TTC549 (cell line): Measurements from ENCODE around the gene LDHB.
"Not testable (repeated sequence)": the region's sequence is repeated elsewhere in the genome, so short reads cannot be mapped to it uniquely, and the experiment has no call there.

ENCODE experiments used
- FAIRE-seq: peaks from 2 replicates; lab custom pipeline; 2012; peaks lifted over from hg19 to GRCh38; lab: Jason Lieb, UNC

LDHB gene

DNA sequence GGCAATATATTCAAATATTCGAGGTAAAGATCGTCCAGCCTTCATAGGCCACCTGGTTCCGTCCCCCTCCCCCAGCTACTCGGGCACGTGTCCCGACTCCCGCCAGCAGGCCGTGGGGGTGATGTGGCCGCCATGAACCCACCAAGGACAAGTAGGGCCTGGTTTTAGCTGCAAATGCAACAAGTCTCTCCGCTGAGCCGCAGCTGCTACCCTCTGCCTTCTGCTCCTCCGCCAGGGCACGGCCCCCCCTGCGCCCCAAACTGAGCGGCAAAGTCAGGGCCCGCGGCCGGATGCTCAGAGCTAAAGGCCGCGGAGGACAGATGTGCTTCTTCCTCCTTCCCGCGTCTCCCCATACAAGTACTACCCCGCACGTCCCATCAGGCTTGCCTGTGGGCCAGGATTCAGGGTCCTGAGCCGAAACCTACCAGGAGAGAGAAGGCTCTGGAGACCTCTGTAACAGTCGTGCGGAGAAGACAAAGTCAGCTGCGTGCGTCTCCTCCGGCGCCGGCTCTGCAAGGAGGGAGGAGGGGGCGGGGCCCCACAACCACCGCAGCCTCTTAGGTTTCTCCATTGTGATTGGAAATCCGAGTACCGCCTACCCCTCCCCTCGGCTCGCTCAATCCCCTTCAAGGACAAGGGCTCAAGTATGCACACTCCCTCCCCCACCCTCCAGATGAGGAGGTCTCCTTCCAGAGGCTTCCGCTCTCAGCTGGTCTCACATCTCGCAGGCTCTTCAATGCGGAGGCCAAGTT lies at the start of gene LDHB:
Gene LDHB (minus strand): TSS at position 517 of the 752 bp plus-strand sequence. CDS start 3,171 bp downstream, outside the sequence.
- peak; percentile 91 for FAIRE-seq

DNA sequence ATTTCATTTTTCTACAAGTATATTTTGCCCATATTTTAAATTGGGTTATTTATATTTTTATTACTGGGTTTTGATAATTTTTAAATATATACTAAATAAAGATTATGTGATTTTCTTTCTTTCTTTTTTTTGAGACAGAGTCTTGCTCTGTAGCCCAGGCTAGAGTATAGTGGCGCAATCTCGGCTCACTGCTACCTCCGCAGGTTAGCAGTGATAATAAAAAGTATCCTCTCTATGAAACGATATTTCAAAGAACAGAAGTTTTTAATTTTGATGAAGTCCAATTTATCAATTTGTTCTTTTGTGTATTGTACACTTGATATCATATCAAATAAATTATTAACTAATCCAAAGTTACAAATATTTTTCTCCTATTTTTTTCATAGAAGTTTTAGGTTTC lies 47.2 kb upstream of the LDHB start:
- no peak for FAIRE-seq

DNA sequence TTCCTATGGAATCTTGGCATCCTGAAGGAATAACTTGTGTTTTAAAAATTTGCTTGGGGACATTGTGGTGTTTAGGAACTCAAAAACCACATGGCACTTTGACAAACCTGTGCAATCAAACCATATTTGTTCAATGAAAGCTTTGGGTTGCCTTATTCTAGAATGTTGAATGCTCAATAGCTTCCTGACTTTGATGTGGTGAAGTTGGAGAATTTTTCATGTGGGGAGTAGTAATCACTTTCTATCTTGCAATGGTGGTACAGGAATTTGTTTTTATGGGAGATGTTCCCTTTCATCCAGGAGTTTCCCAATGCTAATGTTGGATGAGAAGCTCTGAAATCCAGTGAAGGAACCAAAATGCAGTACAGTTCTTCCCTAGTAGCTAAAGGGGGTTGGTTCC lies 42.2 kb upstream of the LDHB start:
- FAIRE-seq, result no peak

DNA sequence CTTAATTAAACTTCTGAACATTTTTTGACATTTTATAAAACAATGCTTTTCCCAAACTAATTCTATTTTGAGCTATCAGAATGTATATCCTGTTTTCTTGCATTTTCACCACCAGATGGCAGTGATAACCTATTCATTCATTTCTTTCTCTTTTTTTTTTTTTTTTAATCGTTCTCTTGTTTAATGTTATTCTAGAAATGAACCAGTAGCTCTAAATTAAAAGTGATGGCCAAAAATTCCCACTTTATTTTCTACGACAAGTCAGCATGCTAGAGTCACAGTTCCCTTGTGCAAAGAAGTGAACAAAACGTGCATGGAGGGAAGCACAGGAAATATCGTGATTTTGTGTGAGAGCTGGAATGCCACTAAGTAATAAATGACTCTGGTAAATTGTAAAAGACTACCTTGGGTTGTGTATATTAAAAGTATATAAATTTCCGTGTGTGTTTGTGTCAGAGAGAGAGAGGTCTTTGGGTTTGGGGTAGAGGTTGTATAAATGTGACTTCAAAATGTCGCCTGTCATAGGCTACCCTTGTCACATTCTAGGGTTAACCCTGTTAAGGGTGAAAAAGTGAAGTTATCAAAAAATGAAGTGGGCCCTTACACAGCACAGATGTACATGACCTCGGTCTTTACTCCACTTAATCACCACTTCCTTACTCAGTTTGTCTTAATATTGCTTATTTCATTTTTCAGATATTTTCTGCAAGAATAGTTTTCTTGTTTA lies 40.4 kb upstream of the LDHB start:
- FAIRE-seq, result peak; percentile 89

DNA sequence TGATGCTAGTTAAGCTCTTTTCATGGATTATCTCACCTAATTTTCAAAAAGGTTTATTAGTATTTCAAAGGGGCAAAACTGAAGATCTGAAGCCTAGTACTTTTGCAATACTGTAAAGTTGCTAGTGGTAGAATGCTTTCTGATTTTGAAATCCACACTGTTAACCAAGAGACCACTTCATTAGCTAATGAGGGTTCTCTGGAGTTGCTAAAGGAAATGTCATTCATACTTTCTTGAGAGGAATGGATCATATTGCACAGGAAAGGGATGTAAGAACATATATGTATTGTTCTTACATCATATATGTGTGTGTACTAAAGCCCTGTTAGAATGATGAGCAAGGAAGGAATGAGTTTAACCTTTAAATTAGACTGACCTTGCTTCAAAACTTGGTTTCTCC lies 39.0 kb upstream of the LDHB start:
- FAIRE-seq, result no peak

DNA sequence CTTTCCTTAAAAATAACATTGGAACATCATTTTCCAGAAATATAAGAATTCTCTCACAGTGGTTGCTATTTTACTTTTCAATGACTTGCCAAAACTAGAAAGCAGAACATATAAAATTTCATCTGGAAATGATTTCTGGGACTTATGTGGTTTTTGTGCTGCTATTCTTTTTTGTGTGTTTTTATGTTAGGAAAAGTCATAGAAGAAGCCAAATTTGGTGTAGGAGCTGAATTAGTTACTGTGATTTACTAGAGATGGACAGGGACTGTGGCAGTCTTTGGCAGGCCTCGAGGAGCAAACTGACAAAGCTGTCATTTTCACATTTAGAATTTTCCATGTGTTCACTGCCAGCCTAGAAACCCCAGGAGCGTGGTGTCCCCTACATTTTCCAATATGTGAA lies 38.3 kb upstream of the LDHB start:
- no peak for FAIRE-seq

DNA sequence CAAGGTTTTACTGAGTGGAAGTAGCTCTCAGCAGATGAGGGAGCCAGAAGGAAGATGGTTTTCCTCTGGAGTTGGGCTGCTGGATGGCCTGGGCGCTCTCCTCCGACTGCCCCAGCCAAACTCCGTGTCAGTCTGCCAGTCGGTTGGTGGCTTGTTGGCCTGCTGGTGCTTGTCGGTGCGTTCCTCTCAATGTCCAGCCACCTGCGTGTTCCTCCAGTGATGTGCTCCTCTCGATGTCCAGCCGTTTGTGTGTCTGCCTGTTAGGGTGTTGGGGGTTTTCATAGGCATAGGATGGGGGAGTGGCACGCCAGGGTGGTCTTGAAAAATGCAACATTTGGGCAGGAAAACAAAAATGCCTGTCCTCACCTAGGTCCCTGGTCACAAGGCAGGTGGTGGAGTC lies 37.0 kb upstream of the LDHB start:
- no peak for FAIRE-seq

DNA sequence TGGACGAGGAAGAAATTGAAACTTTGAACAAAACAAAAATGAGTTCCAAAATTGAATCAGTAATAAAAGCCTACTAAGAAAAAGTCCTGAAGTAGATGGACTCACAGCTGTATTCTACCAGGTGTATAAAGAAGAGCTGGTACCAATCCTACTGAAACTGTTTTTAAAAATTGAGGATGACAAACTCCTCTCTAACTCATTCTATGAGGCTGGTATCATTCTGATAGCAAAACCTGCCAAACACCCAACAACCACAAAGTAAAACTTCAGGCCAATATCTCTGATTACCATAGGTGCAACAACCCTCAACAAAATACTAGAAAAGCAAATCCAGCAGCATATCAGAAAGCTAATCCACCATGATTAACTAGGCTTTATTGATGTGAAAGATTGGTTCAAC lies 33.9 kb upstream of the LDHB start:
- FAIRE-seq, result no peak

DNA sequence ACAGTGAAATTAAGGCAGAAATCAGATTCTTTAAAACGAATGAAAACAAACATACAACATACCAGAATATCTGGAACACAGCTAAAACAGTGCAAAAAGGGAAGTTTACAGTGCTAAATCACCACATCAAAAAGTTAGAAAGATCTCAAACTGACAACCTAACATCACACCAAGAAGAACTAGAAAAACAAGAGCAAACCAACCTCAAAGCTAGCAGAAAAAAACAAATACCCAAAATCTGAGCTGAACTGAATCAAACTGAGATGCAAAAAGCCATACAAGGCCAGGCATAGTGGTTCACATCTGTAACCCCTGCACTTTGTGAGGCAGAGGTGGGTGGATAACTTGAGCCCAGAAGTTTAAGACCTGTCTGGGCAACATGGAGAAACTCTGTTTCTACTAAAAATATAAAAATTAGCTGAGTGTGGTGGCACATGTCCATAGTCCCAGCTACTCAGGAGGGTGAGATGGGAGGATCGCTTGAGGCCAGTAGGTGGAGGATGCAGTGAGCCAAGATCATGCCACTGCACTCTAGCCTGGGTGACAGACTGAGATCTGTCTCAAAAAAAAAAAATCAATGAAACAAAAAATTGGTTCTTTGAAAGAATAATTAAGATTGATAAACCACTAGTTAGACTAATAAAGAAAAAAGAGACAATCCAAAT lies 33.2 kb upstream of the LDHB start:
- FAIRE-seq, result no peak

DNA sequence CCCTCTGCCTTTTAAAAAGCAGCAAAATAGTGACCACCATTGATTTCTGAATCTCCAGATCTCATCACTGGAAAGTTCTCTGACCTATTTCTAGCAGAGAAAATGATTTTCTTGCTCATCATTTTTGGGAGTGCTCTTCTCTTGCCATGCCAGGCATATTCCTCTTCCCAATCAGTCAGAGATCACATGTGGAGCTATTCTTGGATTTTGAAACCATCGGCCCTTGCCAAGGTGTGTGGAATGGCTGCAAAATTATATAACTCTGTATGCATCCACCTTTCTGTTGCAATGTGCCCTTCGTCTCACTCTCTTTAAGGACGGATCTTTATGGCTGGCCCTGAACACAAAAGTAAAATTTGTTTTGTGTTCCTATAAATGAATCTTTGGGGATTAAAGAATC lies 25.5 kb upstream of the LDHB start:
- FAIRE-seq, result no peak

DNA sequence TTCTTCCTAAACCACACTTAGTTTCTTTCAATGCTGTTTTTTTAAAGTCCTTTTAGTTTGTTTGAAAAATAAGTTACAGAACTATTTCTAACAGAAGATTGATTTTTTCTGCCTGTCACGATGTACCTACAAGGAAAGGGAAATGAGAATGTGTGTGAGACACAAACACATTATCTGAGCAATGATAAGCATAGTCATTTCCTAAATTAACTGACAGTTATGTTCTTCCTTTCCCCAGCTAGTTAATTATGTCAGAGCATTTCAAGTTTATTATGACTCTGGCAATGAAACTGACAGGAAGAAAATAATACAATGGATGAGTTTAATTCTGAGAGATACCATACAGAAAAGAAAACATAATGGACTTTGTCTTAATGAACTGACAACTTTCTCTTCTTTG lies 21.3 kb upstream of the LDHB start:
- FAIRE-seq, result no peak

DNA sequence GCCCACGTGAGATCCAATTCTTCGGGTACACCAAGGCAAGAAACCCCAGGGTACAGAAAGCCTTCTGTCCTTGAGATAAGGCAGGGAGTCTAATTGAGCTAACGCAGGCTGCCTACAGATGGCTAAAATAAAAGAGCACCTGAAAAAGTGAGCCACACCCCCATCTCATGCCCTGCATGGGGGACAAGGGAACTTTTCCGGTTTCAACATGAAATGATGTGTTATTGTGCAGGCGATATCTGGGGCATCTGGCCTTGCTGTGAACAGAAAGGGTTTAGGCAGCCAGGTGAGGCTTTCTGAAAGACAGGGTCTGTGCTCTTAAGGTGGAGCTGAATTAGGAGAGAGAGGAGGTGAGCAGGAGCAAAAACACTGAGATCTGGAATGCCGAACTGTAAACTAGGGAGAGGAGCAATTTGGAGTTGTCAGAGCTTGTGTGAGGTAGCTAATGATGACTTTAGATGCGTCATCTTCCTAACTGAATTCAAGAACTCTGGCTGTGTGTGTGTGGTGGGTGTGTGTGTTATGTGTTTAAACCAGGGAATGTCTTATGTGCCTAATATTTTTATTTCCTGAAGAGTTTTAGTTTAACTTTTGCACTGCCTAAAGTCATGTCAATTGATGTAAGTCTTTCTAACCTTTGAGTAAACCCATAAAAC lies 20.1 kb upstream of the LDHB start:
- FAIRE-seq, result no peak

DNA sequence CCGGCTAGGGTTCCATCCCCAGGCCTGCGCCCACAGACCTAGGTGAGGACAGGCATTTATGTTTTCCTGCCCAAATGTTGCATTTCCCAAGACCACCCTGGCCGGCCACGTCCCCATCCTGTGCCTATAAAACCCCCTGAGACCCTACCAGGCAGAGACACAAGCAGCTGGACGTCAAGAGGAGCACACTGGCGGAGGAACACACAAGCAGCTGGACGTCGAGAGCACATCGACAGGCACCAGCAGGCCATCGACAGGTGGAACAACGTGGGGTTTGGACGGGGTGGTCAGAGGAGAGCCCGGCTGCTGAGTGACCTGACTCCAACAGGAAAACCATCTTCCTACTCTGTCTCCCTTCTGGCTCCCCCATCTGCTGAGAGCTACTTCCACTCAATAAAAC lies 19.6 kb upstream of the LDHB start:
- no peak for FAIRE-seq

DNA sequence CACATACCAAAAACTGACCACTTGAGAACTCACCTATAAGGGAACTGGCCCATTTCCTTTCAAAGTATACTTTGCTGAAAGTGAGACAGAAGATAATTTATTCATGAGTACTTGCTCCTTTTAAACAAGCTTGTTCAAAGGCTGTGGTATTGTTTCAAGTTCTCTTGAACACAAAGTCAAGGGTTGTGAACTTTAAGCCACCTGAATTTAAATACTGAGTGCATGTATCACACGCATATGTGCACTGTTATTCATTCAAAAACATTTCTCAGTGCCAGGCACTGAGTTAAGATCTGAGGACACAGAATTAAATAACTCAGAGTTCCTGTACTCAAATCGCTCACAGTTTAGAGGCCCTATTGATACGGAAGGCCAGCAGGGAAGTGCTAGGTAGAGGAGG lies 19.1 kb upstream of the LDHB start:
- no peak for FAIRE-seq

DNA sequence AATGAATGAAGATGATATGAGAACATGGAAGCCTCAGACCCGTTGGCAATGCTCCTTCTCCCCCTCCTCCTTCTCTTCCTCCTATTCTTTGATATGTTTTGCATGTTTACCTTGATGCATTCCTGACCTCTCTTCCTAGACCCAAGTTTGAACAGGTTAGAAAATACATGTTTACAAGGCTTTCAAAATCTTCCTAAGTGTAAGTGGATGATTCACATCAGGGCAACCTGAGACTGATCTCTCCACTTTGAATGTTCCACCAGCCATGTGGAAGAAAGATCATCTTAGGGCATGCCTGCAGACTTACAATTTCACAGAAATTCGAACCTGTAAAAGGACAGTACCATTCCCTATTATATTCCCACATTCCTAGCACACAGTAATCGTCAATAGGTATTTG lies 18.0 kb upstream of the LDHB start:
- FAIRE-seq, result no peak

DNA sequence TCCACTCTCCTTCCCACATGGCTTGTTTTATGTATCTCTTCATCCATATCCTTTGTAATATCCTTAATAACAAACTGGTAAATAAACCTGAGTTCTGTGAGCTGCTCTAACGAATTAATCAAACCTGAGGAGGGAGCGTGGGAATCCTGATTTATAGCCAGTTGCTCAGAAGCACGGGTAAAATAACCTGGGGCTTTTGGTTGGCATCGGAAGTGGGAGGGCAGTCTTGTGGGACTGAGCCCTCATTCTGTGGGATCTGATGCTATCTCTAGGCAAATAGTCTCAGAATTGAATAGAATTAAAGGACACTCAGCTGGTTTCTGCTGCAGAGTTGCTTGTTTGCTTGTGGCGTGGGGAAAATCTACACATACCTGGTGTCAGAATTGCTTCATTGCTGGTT lies 17.5 kb upstream of the LDHB start:
- no peak for FAIRE-seq

DNA sequence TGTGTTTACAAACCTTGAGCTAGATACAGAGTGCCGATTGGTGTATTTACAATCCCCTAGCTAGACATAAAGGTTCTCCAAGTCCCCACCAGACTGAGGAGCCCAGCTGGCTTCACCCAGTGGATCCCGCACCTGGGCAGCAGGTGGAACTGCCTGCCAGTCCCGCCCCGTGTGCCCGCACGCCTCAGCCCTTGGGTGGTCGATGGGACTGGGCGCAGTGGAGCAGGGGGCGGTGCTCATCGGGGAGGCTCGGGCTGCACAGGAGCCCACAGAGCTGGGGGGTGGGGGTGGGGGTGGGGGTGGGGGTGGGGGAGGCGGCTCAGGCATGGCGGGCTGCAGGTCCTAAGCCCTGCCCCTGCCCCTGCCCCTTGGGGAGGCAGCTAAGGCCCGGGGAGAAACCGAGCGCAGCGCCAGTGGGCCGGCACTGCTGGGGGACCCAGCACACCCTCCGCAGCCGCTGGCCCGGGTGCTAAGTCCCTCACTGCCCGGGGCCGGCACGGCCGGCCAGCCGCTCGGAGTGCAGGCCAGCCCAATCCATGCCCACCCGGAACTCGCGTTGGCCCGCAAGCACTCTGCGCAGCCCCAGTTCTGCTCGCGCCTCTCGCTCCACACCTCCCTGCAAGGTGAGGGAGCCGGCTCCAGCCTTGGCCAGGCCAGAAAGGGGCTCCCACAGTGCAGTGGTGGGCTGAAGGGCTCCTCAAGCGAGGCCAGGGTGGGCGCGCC lies 16.3 kb upstream of the LDHB start:
- FAIRE-seq, result not testable (repeated sequence)

DNA sequence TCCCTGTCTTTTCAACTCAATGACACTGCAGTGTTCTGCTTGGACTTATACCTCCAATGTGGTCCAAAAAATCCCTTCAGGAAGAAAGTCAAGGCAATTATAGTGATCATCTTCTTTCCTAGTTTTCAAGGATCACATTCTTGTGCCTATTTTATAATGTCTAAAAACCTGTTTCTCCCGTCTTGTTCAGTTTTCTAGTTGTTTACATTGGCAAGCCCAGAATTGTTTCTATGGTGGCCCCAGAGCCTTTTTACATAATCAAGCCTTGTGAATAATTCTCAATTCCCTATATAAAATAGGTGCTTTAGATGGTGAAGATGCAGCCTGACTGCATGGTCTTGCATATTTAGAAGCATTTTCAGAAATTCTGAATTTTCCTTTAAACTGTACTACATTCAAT lies 14.5 kb upstream of the LDHB start:
- FAIRE-seq, result no peak

DNA sequence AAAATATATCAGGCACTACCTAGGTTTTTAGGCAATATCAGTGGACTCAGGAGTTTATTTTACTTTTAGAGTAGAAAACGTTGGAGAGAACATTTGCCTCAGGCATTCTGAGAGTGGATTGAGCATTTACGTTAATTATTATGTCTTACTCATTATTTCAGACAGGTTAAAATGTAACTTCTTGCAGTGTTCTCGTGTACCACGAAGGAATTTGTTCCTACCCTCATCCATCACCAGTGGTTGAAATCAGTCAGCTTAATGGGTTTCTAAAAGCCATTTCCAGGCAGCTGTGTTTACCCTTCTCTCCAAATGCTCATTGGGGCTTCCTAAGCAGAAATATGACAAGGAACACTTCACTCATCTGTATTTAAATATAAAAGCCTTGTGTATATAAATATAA lies 9.1 kb upstream of the LDHB start:
- no peak for FAIRE-seq

DNA sequence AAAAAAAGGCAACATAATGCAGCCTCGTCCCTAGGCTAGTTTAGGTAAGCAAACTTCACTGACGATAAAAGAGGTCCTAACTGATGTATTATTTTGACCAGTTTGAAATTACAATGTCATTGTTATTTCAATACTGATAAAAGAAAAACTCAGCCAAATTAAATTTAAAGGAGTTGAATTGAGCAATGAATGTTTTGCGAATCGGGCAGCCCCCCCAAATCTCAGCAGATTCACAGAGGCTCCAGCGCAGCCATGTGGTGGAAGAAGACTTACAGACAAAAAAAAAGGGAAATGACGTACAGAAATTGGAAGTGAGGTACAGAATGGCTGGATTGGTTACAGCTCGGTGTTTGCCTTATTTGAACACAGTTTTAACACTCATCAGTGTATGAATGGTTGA lies 8.2 kb upstream of the LDHB start:
- no peak for FAIRE-seq

DNA sequence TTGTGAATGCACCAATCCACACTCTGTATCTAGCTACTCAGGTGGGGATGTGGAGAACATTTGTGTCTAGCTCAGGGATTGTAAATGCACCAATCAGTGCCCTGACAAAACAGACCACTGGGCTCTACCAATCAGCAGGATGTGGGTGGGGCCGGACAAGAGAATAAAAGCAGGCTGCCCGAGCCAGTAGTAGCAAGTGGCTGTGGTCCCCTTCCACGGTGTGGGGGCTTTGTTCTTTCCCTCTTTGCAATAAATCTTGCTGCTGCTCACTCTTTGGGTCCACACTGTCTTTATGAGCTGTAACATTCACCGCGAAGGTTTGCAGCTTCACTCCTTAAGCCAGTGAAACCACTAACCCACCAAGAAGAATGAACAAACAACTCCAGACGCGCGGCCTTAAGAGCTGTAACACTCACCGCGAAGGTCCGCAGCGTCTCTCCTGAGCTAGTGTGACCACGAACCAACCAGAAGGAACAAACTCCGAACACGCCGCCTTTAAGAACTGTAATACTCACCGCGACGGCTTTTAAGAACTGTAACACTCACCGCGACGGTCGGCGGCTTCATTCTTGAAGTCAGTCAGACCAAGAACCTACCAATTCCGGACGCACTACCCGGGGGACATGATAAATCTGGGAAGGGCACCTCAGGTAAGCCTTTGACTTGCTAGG lies 4.6 kb upstream of the LDHB start:
- FAIRE-seq, result no peak
